Activated CD4-positive, alpha-beta T cell treated with anti-CD3 and anti-CD28 coated beads, Interleukin-2, Interleukin-4, amounts not matched to agents 100 ng/mL and 50 ng/mL, durations not matched to agents 16 hours and 8 hours (primary cell): ENCODE data around the gene PLA2G3.

Source experiments
- DNase-seq: peaks from one replicate; pipeline ENCODE4 v3.0.0-alpha.2; 2020; ENCODE audit warnings: low spot score

The PLA2G3 gene

GRCh38 chr22:31085928-31086327 lies 54.4 kb downstream of the PLA2G3 start:
- DNase-seq: no peak

GRCh38 chr22:31085493-31085824 lies 54.8 kb downstream of the PLA2G3 start:
- no peak for DNase-seq

- DNase-seq: peak; percentile 87
Measured at GRCh38 chr22:31084811-31085492, 55.4 kb downstream of the PLA2G3 start.
